Renal cortex interstitium (tissue), 11 donors: ENCODE results near the gene PIKFYVE. TPM values are rescaled to one million over a fixed set of nuclear protein-coding genes. Genes with fewer than 3 reads are reported as not detected.
"Not testable (repeated sequence)": the region's sequence is repeated elsewhere in the genome, so short reads cannot be mapped to it uniquely, and the experiment has no call there.

ENCODE experiments used
- DNase-seq, 11 donors: peaks; one replicate each; pipeline ENCODE4 v3.0.0-alpha.2; 2013; ENCODE audit warnings: low read depth in 9 of 11, low spot score in 4 of 11; ENCODE audit errors: extremely low read depth in 1 of 11
- polyA plus RNA-seq, 3 donors: library from polyadenylated mRNA; unstranded; fragments of 120-200 nt; gene quantifications; one replicate each; pipeline ENCODE4 v1.2.1, GENCODE V29; 2013; ENCODE audit not compliant: insufficient read length in 3 of 3

PIKFYVE gene
- polyA plus RNA-seq, 3 donors: 24.1 to 28.1 (median 27.4) TPM

DNA sequence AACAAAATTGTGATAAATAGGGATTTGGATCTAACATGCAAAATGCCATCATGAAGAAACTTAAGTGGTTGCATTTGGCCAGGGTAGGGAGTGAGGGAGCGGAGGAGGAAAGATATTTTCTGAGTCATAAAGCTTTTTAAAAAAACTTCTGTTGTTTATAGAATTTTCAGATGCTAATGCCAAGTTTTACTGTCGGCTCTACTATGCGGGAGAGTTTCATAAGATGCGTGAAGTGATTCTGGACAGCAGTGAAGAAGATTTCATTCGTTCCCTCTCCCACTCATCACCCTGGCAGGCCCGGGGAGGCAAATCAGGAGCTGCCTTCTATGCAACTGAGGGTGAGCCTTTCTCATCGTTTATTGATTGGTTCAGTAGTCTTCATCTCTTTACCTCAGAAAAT is 84.6 kb downstream of the PIKFYVE start:
- no peak for DNase-seq

DNA sequence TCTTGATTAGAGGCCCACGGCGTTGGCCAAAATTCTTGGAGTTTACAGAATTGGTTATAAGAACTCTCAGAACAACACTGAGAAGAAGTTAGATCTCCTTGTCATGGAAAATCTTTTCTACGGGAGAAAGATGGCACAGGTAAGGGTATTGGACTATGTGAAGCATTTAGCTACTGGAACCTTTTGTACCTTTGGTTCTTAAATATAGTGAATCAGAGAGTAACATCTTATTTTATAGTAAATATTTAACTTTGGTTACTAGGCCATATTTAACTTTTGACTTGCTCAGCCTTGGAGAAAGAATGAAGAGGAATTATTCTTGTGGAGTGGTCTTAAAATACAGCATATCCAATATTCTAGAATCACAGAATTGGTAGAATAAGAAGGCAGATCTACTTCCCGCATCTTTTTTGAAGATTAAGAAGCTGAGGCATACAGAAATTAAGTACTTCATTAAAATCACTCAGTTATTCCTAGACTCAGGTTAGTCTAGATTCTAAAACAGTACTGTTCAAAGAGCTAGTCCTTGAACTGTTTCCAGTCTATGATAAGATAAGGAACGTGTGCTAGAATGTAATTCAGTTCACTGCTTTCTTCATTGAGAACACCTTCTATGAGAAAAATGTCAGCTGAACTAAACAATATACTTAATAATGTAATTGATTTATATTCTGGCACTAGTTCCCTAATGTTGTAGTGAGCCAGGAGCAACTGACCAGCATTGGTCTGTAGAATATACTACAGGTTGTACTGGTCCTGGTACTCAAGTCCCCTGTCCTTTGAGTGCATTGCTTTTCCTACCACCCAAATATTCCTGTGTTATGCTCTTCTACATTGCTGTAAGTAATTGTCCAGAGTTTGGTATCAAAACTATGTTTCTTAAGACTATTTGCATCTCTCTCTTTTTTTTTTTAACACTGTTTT is 86.9 kb downstream of the PIKFYVE start:
- DNase-seq: no peak

DNA sequence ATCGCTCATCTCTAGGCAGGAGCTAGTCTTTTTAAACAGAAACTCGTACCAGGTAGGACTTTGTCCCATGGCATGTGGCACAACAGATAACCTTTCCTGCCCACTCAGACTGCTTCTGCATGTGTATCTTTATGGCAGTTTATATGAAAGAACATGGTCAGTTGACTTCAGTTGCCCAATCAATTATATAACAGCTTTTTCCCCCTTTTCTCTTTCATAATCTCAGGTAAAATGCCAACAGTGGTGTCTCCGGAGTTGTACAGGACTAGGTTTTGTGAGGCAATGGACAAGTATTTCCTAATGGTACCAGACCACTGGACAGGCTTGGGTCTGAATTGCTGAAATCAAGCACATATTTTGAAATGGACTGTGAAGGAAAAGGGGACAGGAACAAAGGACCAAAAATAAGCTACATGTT is 88.9 kb downstream of the PIKFYVE start:
- no peak for DNase-seq

DNA sequence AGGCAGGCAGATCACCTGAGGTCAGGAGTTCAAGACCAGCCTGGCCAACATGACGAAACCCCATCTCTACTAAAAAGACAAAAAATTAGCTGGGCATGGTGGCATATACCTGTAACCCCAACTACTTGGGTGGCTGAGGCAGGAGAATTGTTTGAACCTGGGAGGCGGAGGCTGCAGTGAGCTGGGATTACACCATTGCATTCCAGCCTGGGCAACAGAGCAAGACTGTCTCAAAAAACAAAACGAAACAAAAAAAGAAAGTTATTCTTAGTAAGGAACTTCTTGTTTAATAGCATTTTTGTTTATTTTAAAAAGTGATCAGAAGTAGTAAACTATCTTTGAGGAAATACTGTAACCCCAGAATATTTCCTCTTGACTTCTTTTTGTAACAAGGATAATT is 90.4 kb downstream of the PIKFYVE start:
- not testable (repeated sequence) for DNase-seq

DNA sequence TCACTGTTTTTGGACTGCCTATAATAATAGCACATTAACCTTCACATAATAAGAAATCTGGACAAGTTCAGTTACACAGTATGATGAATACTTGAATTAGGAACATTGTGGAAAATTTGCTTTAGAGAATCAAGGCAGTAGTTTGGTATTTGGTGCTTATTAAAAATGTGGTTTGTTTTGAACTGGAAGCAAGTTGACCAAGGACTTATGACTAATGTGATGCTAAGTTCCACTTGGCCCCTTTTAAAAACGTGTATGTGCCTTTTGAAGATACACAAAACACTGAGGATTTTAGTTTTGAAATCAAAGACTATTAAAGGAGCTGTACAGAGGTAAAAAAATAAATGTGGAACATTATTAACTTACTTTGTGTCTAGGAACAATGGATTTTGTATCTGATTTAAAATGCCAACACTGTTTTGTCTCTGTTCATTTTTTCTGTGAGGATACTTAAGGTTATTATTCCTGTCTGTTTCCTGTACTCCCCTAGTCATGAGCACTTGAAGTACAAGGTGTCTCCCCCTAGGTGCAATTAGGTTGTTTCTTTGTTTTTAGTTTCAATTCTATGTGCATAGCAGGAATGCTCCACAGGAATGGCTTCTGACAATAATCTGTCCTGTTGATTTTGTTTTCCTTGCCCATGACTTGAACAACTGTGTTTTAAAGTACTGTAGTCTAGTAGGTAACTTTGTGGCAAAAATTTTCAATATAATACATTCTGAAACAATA is 91.0 kb downstream of the PIKFYVE start:
- no peak for DNase-seq

DNA sequence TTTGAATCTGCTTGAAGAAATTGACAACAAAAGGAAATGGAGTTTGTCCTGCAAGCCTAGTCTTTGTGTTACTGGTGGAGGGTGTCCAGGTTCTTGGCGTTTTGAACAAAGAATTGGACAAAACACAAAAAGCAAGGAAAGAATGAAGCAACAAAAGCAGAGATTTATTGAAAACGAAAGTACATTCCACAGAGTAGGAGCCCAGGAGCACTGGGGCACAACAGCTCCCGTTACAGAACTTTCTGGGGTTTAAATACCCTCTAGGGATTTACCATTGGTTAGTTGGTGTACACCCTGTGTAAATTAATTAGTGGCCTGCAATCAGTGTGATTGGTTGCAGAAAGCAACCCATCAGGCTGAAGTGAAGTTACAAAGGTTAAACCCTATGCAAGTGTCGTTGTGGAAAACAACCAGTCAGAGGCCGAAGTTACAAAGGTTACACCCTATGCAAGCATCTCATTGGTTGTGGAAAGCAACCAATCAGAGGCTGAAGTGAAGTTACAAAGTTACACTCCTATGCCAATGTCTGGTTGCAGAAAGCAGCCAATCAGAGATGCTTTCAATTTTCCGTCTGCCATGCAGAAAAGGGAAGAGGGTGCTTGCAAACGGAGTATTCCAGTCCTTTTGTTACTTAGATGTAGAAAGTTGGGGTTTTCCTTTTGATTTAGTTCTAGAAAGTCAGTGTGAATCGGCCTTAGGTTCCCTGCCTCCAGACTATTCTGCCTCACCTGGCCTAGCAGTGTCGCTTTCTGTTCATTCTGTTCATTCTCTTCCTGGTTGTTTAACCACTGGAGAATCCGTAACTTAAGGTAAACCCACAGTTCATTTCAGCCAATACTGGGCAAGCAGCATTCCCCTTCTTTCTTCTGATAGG is 92.9 kb downstream of the PIKFYVE start:
- DNase-seq: no peak

DNA sequence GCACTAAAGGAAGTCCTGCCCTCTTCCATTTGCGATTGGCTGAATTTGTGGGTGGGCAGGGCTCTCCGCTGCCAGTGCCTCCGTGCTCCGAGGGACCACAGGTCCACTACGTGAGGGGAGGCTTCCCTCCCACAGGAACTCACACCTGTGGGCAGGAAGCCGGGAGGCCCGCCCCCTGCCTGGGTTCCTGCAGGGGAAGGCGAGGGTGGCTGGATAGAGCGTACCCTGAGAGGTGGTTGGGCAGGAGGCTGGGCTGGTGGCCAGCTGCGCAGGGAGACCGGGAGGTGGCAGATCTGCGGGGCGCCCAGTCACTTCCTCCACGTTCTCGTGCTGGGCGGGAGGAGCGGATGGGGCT is 93.6 kb downstream of the PIKFYVE start:
- DNase-seq: no peak

DNA sequence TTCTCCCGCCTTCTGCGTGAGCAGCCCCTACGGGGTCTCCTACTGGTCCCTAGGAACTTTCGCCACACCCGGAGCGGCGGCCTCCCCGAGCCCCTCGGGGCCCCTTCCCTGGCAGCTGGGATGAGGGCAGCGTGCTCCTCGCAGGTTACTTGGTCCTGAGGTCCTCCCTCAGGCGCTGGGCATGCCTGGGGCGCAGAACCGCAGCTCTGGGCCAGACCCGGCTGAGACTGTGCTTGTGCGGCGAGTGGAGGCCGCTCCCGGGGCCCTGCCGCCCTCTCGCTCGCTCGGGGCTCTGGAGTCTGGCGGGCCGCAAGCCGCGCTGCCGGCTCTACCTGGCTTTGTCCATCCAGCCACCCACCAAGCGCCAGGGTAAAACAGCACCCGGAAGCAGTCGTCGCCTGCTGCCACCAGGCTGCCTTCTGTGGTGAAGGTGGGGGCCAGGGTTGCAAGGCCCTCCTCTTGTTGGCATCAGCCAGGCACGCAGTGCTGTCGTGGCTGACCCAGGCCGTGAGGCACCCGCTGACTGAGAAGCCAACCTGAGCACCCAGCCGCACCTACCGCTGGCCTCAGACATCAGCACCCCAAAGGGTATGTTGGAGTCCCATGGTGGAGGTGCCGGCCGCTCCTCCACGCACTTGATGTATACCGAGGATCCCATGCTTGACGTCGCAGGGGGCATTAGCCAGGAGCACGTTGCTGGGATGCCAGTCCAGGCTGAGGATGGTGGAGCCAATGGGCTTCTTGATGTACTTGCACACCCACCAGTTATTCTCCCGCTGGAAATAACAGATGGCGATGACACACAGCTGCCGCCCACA is 94.4 kb downstream of the PIKFYVE start:
- DNase-seq: no peak

DNA sequence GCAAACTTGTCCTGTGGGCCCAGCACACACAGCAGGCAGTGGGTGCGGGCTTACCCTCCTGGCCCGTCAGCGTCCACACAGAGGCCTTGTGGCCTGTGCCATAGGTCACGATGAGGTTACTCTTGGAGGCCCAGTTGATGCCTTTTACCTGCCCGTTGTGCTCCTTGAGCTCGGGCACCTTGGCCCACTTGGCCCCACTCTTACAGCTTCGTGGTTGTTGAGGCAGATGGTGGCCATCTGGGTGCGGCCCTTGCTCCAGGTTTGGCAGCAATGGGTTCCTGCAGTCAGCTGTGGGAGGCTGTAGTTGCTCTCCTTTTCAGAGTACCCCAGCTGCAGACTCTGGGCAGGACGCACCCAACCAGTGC is 95.0 kb downstream of the PIKFYVE start:
- DNase-seq: no peak

DNA sequence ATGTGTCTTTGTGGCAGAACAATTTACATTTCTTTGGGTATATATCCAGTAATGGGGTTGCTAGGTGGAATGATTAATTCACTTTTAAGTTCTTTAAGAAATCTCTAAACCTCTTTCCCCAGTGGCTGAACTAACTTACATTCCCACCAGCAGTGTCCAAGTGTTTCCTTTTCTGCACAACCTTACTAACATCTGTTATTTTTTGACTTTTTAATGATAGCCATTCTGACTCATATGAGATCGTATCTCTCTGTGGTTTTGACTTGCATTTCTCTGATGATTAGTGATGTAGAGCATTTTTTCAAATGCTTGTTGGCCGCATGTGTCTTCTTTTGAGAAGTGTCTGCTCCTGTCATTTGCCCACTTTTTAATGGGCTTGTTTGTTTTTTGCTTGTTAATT is 97.4 kb downstream of the PIKFYVE start:
- no peak for DNase-seq

DNA sequence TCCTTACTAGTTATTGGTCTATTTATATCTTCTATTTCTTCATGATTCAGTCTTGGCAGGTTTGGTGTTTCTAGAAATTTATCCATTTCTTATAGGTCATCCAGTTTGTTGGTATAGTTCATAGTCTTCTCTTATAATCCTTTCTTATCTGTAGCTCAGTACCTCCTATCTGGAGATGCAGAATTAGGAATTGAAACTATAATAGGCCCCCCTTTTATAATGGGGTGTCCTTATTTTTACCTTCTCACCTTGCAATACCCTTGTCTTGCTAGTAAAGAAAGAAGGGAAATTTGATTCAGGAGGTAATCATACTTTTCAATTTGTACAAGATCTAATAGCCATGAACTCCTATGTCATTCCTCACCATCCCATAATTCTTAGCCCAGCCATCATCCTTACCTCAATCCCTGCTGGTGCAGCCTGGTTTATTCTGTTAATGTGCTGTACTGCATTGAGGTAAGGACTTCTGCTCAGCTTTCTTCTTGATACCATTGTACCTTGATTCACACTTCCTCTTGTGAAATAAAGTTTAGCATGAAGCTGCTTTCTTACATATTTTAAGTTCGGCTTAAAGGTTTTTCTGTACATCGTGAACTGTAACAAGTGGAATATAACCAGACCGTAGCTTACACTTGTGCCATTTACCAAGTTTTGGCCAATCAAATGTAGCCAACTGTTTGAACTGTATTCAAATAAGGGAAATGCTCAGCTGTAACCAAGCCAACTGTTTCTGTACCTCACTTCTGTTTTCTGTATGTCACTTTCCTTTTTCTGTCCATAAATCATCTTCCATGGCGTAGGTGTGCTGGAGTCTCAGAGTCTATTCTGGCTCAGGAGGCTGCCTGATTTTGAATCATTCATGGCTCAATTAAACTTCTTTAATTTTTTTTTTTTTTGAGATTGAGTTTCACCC is 100.4 kb downstream of the PIKFYVE start:
- no peak for DNase-seq

DNA sequence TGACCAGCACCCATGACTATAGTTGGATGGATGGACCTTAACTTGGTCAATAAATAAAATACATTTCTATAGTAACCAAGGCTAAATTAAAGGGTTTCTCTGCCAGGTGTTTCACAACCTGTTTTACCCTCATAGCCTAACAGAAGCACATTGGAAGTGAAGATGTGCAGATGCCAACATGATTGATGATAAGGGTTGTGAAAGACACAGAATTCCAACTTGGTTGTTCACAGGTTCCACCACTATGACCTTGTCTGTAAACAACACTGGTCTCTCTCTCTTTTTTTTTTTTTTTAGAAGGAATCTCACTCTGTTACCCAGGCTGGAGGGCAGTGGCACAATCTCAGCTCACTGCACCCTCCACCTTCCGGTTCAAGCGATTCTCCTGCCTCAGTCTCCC is 103.0 kb downstream of the PIKFYVE start:
- no peak for DNase-seq

DNA sequence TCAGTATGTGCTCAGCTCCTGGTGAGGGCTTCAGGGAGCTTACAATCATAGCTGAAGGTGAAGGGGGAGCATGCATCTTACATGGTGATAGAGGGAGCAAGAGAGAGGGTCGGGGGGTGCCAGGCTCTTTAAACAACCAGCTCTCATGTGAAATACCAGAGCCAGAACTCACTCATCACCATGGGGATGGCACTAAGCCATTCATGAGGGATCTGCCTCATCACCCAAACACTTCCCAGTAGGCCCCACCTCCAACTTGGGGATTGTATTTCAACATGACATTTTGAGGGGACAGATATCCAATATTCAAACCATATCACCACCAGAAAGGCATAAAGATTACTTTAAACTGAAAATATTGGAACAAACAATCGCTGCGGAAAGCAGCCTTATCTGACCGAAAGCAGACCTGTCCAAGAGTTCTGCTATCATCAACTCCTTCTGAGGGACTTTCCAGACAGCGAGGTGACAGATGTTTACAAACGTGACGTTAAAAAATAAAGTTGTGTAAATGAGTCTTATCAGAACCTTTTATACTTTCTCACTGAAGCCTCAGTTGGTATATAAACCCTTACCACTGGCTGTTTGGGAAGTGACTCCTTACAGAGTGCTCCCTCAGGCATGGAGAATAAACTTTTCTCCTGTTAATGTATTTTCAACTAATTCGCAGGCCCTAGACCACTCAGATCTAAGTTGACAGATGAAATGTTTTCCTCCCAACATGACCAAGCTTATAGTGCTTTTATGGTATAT is 105.0 kb downstream of the PIKFYVE start:
- DNase-seq: no peak

DNA sequence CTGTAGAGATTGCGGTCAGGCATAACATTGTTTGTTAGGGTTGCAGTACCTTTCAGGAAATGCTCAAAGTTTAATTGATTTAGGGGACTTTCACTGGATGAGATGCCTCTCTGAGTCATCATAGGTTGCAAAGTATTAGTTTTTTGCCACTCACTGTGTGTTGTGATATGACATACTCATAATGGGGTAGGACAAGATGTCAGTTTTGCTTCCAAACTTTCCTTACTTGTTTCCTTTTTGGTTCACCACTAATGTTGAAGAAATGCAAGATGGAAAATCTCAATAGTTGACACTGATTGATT is 105.5 kb downstream of the PIKFYVE start:
- DNase-seq: no peak

DNA sequence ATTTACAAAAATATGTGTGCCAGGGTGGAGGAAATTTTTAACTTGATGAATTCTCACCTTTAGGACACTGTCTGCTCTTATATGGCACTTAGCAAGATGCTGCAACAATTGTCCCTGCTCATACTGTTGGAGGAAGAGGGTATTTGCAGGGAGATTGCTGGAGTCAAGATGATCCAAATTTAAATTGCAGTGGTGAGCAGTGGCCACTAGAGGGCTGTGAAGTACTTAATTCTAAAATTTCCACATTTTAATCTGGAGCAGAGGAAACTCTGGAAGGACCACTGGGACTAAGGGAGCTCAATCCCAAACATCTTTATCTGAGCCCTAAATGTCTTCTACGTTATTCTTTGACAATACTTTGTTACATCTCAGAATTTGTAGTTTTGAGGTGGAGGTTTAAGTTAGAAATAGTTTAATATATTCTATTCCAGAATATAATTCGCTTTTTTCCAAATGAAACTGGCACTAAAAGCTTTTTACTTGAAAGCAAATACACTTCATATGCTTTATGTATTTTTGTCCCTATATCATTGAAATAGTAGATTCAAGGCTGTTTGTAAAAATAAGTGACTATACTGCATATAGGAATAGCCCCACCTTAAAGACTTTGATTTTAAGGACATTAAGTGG is 107.5 kb downstream of the PIKFYVE start:
- peak; percentile 13 to 43 (median 28) for DNase-seq

DNA sequence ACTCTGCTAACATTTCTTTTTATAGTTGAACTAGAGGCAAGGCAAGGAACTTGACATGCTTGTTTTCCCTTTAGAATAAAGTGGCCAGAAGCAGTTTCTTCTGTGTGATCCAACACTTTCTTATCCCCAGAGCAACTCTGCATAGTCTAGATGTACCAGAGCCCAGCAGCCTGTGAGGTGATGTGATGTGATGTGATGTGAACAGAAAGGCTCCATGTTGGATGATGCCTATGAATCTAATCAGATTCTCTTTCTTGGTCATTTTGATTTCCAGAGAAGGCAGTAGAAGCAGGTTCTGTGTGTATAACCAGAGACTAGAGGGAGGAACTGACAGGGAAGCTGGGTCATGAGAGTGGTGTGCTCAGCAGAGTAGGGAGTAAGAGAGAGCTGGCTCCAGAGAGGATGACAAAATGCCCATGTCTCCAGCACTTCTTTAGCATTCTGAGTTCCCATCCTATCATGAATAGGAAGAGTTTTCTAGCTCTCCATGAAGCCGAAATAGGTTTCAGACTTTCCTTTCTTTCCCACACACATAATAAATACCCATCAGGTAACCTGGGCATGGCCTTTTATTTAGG is 109.5 kb downstream of the PIKFYVE start:
- DNase-seq: no peak
